ENCODE results near the gene SRSF2.
"Not testable (repeated sequence)": the region's sequence is repeated elsewhere in the genome, so short reads cannot be mapped to it uniquely, and the experiment has no call there.

Gene SRSF2

DNA sequence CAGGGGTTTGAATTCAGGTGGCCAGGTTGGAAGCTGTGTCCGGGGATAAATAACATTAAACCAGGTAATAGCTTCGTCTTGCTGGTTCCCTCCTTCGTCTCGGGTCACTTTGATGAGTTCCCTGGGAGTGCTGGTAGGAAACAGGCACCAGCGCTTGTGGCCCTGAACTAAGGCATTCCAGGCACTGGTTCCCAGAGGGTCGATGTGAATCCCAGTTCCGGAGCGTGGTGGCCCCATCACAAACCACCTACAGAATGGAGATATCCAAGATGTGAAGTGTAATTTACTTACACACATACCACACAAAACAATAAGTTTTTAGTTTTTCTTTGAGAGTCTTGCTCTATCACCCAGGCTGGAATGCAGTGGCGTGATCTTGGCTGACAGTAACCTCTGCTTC, 13.3 kb downstream of the SRSF2 start:
- Histone ChIP-seq H3K36me3 (ENCODE audit: low read length) (peaks cover 19% of the 10 kb centered on the region), H3K4me2 (ENCODE audit: low read depth, low read length, poor library complexity, severe bottlenecking) (no peak overlapping the region), H3F3A (ENCODE audit: insufficient read depth) (peaks cover 15% of the 10 kb centered on the region), H3K79me2 (ENCODE audit: insufficient read depth, low read length) (peaks cover 47% of the 10 kb centered on the region), H3K27me3 (ENCODE audit: low read length) (no peaks in the 10 kb centered on the region), H3K9ac (ENCODE audit: low read length) (no peak overlapping the region), H3K9me2 (replicated peaks; ENCODE audit: insufficient read depth, low read length) (no peaks in the 10 kb centered on the region), H3K9me3 (ENCODE audit: insufficient read depth, low read length) (no peaks in the 10 kb centered on the region), H2AFZ (ENCODE audit: low read depth, low read length, severe bottlenecking) (no peak overlapping the region), H3K27ac (ENCODE audit: low read depth, low read length) (no peak overlapping the region), H3K4me3 (ENCODE audit: insufficient read depth, low read length, poor library complexity, severe bottlenecking) (no peak overlapping the region), H4K20me1 (ENCODE audit: low read depth, low read length) (no peaks in the 10 kb centered on the region)
- TF ChIP-seq EZH2phosphoT487 (conservative IDR thresholded peaks at IDR 0.05; ENCODE audit: low read length): no peak
- TF ChIP-seq, protein P1, sequence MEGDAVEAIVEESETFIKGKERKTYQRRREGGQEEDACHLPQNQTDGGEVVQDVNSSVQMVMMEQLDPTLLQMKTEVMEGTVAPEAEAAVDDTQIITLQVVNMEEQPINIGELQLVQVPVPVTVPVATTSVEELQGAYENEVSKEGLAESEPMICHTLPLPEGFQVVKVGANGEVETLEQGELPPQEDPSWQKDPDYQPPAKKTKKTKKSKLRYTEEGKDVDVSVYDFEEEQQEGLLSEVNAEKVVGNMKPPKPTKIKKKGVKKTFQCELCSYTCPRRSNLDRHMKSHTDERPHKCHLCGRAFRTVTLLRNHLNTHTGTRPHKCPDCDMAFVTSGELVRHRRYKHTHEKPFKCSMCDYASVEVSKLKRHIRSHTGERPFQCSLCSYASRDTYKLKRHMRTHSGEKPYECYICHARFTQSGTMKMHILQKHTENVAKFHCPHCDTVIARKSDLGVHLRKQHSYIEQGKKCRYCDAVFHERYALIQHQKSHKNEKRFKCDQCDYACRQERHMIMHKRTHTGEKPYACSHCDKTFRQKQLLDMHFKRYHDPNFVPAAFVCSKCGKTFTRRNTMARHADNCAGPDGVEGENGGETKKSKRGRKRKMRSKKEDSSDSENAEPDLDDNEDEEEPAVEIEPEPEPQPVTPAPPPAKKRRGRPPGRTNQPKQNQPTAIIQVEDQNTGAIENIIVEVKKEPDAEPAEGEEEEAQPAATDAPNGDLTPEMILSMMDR (IDR thresholded peaks at IDR 0.05; ENCODE audit: insufficient read depth, low read length, poor library complexity, severe bottlenecking): no peak

DNA sequence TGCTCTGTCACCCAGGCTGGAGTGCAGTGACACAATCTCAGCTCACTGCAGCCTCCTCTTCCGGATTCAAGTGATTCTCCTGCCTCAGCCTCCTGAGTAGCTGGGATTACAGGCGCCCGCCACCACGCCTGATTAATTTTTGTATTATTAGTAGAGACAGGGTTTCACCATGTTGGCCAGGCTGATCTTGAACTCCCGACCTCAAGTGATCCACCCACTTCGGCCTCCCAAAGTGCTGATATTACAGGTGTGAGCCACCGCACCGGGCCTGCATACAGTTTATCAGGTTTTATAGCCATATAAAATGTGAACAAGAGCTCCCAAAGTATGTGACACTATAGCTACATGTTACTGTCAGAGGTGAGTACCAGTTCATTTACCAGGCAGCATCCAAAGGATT, 14.2 kb downstream of the SRSF2 start:
- peaks cover 38% of the 10 kb centered on the region for H3K79me2 ChIP-seq (ENCODE audit: insufficient read depth, low read length)
- not testable (repeated sequence) for H4K20me1 ChIP-seq (ENCODE audit: low read depth, low read length); H2AFZ ChIP-seq (ENCODE audit: low read depth, low read length, severe bottlenecking); H3K4me2 ChIP-seq (ENCODE audit: low read depth, low read length, poor library complexity, severe bottlenecking); H3K27me3 ChIP-seq (ENCODE audit: low read length); H3K9me3 ChIP-seq (ENCODE audit: insufficient read depth, low read length); H3K4me3 ChIP-seq (ENCODE audit: insufficient read depth, low read length, poor library complexity, severe bottlenecking); H3K27ac ChIP-seq (ENCODE audit: low read depth, low read length); H3K9me2 ChIP-seq (replicated peaks; ENCODE audit: insufficient read depth, low read length); H3K9ac ChIP-seq (ENCODE audit: low read length)
- peaks cover 19% of the 10 kb centered on the region for H3K36me3 ChIP-seq (ENCODE audit: low read length)
- H3F3A ChIP-seq (ENCODE audit: insufficient read depth): peaks cover 13% of the 10 kb centered on the region

DNA sequence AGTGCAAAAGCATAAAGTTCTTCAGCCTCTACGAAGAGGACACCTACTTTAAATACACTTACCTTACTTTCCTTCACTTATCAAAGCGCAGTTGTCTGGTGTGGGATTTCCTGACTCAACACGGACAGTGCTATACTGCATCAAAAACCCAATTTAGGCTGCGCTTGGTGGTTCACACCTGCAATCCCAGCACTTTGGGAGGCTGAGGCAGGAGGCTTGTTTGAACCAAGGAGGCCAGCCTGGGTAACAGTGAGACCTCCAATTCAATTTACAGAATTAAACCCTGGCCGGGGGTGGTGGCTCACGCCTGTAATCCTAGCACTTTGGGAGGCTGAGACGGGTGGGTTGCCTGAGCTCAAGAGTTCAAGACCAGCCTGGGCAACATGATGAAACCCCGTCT, 14.9 kb downstream of the SRSF2 start:
- Histone ChIP-seq H3K9me2 (replicated peaks; ENCODE audit: insufficient read depth, low read length) (no peaks in the 10 kb centered on the region), H3K9me3 (ENCODE audit: insufficient read depth, low read length) (no peaks in the 10 kb centered on the region), H4K20me1 (ENCODE audit: low read depth, low read length) (no peaks in the 10 kb centered on the region), H3K79me2 (ENCODE audit: insufficient read depth, low read length) (peaks cover 31% of the 10 kb centered on the region), H3K4me3 (ENCODE audit: insufficient read depth, low read length, poor library complexity, severe bottlenecking) (no peak overlapping the region), H3F3A (ENCODE audit: insufficient read depth) (peaks cover 6% of the 10 kb centered on the region), H3K27me3 (ENCODE audit: low read length) (no peaks in the 10 kb centered on the region), H3K36me3 (ENCODE audit: low read length) (peaks cover 19% of the 10 kb centered on the region), H3K27ac (ENCODE audit: low read depth, low read length) (no peak overlapping the region), H3K4me2 (ENCODE audit: low read depth, low read length, poor library complexity, severe bottlenecking) (no peak overlapping the region), H3K9ac (ENCODE audit: low read length) (no peak overlapping the region), H2AFZ (ENCODE audit: low read depth, low read length, severe bottlenecking) (no peak overlapping the region)
- TF ChIP-seq EZH2phosphoT487 (conservative IDR thresholded peaks at IDR 0.05; ENCODE audit: low read length): no peak
- TF ChIP-seq, protein P1 (IDR thresholded peaks at IDR 0.05; ENCODE audit: insufficient read depth, low read length, poor library complexity, severe bottlenecking): no peak

DNA sequence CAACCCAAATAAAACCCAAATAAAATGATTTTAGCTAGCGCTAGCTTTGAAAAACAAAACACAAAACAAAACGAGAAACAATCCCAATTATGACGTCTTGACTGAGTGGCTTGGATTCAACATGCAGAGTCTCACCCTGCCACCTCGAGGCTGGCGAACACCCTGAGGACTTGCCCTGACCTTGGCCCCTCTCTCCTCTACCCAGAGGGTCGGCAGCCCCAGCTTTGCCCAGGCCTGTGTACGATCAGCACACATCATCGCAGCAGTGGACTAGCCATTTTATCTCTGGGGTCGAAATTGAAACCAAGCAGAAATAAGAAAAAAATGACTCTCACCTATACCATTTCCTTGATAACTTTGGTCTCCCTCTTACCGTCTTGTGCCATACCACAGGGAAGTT, 15.7 kb downstream of the SRSF2 start:
- Histone ChIP-seq H2AFZ (ENCODE audit: low read depth, low read length, severe bottlenecking) (no peak overlapping the region), H3K4me2 (ENCODE audit: low read depth, low read length, poor library complexity, severe bottlenecking) (no peak overlapping the region), H3K9me2 (replicated peaks; ENCODE audit: insufficient read depth, low read length) (no peaks in the 10 kb centered on the region), H3K79me2 (ENCODE audit: insufficient read depth, low read length) (peaks cover 26% of the 10 kb centered on the region), H3K27ac (ENCODE audit: low read depth, low read length) (no peak overlapping the region), H3K9me3 (ENCODE audit: insufficient read depth, low read length) (no peaks in the 10 kb centered on the region), H3F3A (ENCODE audit: insufficient read depth) (no peaks in the 10 kb centered on the region), H3K27me3 (ENCODE audit: low read length) (no peaks in the 10 kb centered on the region), H4K20me1 (ENCODE audit: low read depth, low read length) (no peaks in the 10 kb centered on the region), H3K4me3 (ENCODE audit: insufficient read depth, low read length, poor library complexity, severe bottlenecking) (no peak overlapping the region), H3K36me3 (ENCODE audit: low read length) (peaks cover 19% of the 10 kb centered on the region; the same call in 1 of the 2 replicates), H3K9ac (ENCODE audit: low read length) (no peak overlapping the region)
- no peak for TF ChIP-seq EZH2phosphoT487 (conservative IDR thresholded peaks at IDR 0.05; ENCODE audit: low read length)
- TF ChIP-seq, protein P1 (IDR thresholded peaks at IDR 0.05; ENCODE audit: insufficient read depth, low read length, poor library complexity, severe bottlenecking): no peak
